Keratinocyte (primary cell): ENCODE results near the gene NCAPG. TPM values are rescaled to one million over a fixed set of nuclear protein-coding genes. Genes with fewer than 3 reads are reported as not detected.

ENCODE experiments used
- DNase-seq: peaks from one replicate; pipeline ENCODE4 v3.0.0-alpha.2; 2011; ENCODE audit warnings: low read depth, missing footprints, low spot score
- FAIRE-seq: peaks from 2 replicates; lab custom pipeline; 2011; peaks lifted over from hg19 to GRCh38; lab: Jason Lieb, UNC
- H2AFZ ChIP-seq: 2 replicates; pipeline ENCODE4 v1.6.0; 2012; ENCODE audit warnings: low read length, control low read depth, inconsistent platforms; ENCODE audit not compliant: control insufficient read depth
- H3K27ac ChIP-seq: 2 replicates; pipeline ENCODE4 v1.5.1; 2011; ENCODE audit warnings: low read length; ENCODE audit not compliant: control insufficient read depth, insufficient read depth
- H3K27me3 ChIP-seq: 3 replicates; pipeline ENCODE4 v1.6.0; 2011; ENCODE audit warnings: low read length; ENCODE audit not compliant: control insufficient read depth, insufficient read depth; ENCODE audit errors: extremely low read depth
- H3K36me3 ChIP-seq, 2 experiments: 2 replicates in 1 of 2; 3 replicates in 1 of 2; pipeline ENCODE4 v1.5.1; 2011; ENCODE audit warnings: low read length in 2 of 2, mild to moderate bottlenecking in 1 of 2; ENCODE audit not compliant: control insufficient read depth in 2 of 2, insufficient read depth in 2 of 2; ENCODE audit errors: extremely low read depth in 1 of 2
- H3K4me1 ChIP-seq: 3 replicates; pipeline ENCODE4 v1.5.1; 2011; ENCODE audit warnings: low read length; ENCODE audit not compliant: control insufficient read depth, insufficient read depth; ENCODE audit errors: extremely low read depth
- H3K4me2 ChIP-seq: 3 replicates; pipeline ENCODE4 v1.6.0; 2011; ENCODE audit warnings: low read depth, low read length; ENCODE audit not compliant: control insufficient read depth, insufficient read depth; ENCODE audit errors: extremely low read depth
- H3K4me3 ChIP-seq, 3 experiments: fragments of 200-600 bp in 1 of 3; sonication (generic) in 1 of 3; 2 replicates in 2 of 3; 3 replicates in 1 of 3; pipeline ENCODE4 v1.5.1; 2011 to 2016; ENCODE audit warnings: low read length in 3 of 3, mild to moderate bottlenecking in 3 of 3, control low read depth in 2 of 3, inconsistent platforms in 1 of 3, low read depth in 1 of 3, mixed read lengths in 1 of 3, mixed run types in 1 of 3, moderate library complexity in 1 of 3; ENCODE audit not compliant: control insufficient read depth in 2 of 3, insufficient read depth in 2 of 3; ENCODE audit errors: extremely low read depth in 1 of 3
- H3K79me2 ChIP-seq: 2 replicates; pipeline ENCODE4 v1.6.0; 2012; ENCODE audit warnings: low read length; ENCODE audit not compliant: control insufficient read depth, insufficient read depth
- H3K9ac ChIP-seq: 3 replicates; pipeline ENCODE4 v1.6.0; 2011; ENCODE audit warnings: low read length; ENCODE audit not compliant: control insufficient read depth, insufficient read depth; ENCODE audit errors: extremely low read depth
- H3K9me1 ChIP-seq: 3 replicates; pipeline ENCODE4 v1.6.0; 2011; ENCODE audit warnings: low read length; ENCODE audit not compliant: control insufficient read depth, insufficient read depth; ENCODE audit errors: extremely low read depth
- H3K9me3 ChIP-seq: 2 replicates; pipeline ENCODE4 v1.5.1; 2012; ENCODE audit warnings: low read depth, low read length; ENCODE audit not compliant: control insufficient read depth
- H4K20me1 ChIP-seq: 3 replicates; pipeline ENCODE4 v1.6.0; 2011; ENCODE audit warnings: low read length; ENCODE audit not compliant: control insufficient read depth, insufficient read depth; ENCODE audit errors: extremely low read depth
- EZH2 ChIP-seq: IDR thresholded peaks from one replicate; pipeline ENCODE4 v1.6.1; 2012; ENCODE audit warnings: inconsistent platforms, mild to moderate bottlenecking, low read length, moderate library complexity
- dilution Hi-C: fragments of 300-500 bp; cut with MboI; formaldehyde crosslinking; loops from one replicate; pipeline ENCODE4 v1.7.0; 2020; ENCODE audit warnings: low sequenced_read_pairs; ENCODE audit not compliant: extremely low pct_ligation_motif_present
- polyA plus RNA-seq, 5 experiments: library from polyadenylated mRNA; depleted of rRNA in 3 of 5; stranded (reverse) in 3 of 5; stranded (forward) in 1 of 5; unstranded in 1 of 5; fragments of >200 nt; gene quantifications; 1 replicate in 1 of 5; 2 replicates in 3 of 5; 3 replicates in 1 of 5; pipeline versions ENCODE4 v1.2.1 to v1.2.3, GENCODE V29; 2011 to 2012; ENCODE audit warnings: missing spikeins in 2 of 5, low read depth in 1 of 5, low replicate concordance in 1 of 5
- TF ChIP-seq, protein P1 (sequence below), 3 experiments: IDR thresholded peaks in 1 of 3; conservative IDR thresholded peaks in 1 of 3; optimal IDR thresholded peaks in 1 of 3; 2 replicates in 2 of 3; 3 replicates in 1 of 3; pipeline versions ENCODE3 to v1.5.1; 2011; ENCODE audit warnings: low read length in 3 of 3, mild to moderate bottlenecking in 3 of 3, moderate library complexity in 2 of 3, control low read depth in 1 of 3, inconsistent platforms in 1 of 3; ENCODE audit not compliant: insufficient read depth in 2 of 3; ENCODE audit errors: extremely low read depth in 1 of 3

NCAPG gene
- polyA plus RNA-seq, 1 donor (not counting 4 experiments of a cell fraction or from before 2014, with no cell fraction given): 18.0 TPM

DNA sequence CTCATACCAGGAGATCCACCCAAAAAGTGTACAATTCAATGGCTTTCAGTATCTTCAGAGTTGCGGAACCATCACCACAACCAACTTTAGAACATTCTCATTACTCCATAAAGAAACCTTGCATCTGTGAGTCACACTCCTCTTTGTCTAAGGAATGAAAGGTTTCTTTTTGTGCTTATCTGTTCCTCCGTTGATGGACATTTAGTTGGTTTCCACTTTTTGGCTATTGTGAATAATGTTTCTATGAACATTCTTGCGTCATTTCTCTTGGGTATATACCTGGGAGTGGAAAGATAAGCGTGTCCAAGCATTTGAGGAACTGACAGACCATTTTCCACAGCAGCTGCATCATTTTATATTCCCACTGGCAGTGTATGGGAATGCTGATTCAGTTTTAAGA lies 39.9 kb upstream of the NCAPG start:
- no peaks in the 10 kb centered on the region for H3K79me2 ChIP-seq
- no peak for DNase-seq
- peak overlapping the region; percentile 91 for H3K4me2 ChIP-seq
- FAIRE-seq: no peak
- TF ChIP-seq EZH2: no peak
- TF ChIP-seq, protein P1, sequence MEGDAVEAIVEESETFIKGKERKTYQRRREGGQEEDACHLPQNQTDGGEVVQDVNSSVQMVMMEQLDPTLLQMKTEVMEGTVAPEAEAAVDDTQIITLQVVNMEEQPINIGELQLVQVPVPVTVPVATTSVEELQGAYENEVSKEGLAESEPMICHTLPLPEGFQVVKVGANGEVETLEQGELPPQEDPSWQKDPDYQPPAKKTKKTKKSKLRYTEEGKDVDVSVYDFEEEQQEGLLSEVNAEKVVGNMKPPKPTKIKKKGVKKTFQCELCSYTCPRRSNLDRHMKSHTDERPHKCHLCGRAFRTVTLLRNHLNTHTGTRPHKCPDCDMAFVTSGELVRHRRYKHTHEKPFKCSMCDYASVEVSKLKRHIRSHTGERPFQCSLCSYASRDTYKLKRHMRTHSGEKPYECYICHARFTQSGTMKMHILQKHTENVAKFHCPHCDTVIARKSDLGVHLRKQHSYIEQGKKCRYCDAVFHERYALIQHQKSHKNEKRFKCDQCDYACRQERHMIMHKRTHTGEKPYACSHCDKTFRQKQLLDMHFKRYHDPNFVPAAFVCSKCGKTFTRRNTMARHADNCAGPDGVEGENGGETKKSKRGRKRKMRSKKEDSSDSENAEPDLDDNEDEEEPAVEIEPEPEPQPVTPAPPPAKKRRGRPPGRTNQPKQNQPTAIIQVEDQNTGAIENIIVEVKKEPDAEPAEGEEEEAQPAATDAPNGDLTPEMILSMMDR (optimal IDR thresholded peaks at IDR 0.05 in 1 of 3, IDR thresholded peaks at IDR 0.05 in 1 of 3, conservative IDR thresholded peaks at IDR 0.05 in 1 of 3; ENCODE audit: extremely low read depth in 1 of 3, insufficient read depth in 2 of 3, low read length in 3 of 3): no peak
- H3K27me3 ChIP-seq: no peaks in the 10 kb centered on the region
- peak overlapping the region in 2 of 3 experiments; percentile 47 to 58 for H3K4me3 ChIP-seq
- H3K9me3 ChIP-seq: no peaks in the 10 kb centered on the region
- no peaks in the 10 kb centered on the region for H3K9me1 ChIP-seq
- H3K9ac ChIP-seq: peak overlapping the region; percentile 14
- peak overlapping the region; percentile 55 for H2AFZ ChIP-seq
- dilution Hi-C loops: no loop called here
- H3K36me3 ChIP-seq: no peaks in the 10 kb centered on the region
- H3K4me1 ChIP-seq: peaks cover 18% of the 10 kb centered on the region
- peak overlapping the region; percentile 42 for H3K27ac ChIP-seq
- no peaks in the 10 kb centered on the region for H4K20me1 ChIP-seq

DNA sequence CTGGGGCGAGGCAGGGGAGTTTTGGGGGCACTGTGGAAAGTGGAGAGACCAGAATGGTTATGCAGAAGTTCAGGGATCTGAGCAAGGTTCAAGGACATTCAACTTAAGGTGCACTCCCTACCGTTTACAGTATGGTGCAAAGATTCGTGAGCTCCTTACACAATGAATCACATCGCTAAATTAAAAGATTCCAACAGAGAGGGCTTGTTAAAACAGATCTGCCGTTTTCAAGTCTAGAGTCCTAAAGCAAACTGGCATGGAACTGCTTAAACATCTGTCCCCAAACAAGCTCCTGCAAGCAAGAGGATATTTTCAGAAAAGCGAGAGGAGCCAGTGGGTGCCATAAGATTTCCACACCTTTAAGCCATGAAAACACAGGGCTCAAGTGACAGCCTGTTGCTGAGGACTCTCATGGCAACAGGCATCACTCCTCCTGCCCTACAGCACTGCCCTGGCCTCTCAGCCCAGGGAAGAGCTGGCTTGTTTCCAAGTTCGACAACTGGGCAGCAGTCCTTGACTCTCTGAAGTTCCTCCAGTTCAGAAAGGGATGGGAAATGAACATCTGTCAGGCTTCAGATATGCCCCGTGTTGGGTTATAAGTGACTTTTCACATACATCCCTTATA lies 39.4 kb upstream of the NCAPG start:
- H4K20me1 ChIP-seq: no peaks in the 10 kb centered on the region
- H3K4me1 ChIP-seq: peaks cover 18% of the 10 kb centered on the region
- H3K79me2 ChIP-seq: no peaks in the 10 kb centered on the region
- peak; percentile 67 for DNase-seq
- no peaks in the 10 kb centered on the region for H3K27me3 ChIP-seq
- H3K9me3 ChIP-seq: no peaks in the 10 kb centered on the region
- H3K9ac ChIP-seq: peak overlapping the region; percentile 14
- H3K4me3 ChIP-seq: peak overlapping the region in 2 of 3 experiments; percentile 47 to 58
- peak overlapping the region; percentile 55 for H2AFZ ChIP-seq
- peak overlapping the region; percentile 91 for H3K4me2 ChIP-seq
- dilution Hi-C loops: no loop called here
- H3K36me3 ChIP-seq: no peaks in the 10 kb centered on the region
- peak; percentile 91 for FAIRE-seq
- H3K9me1 ChIP-seq: no peaks in the 10 kb centered on the region
- TF ChIP-seq, protein P1 (optimal IDR thresholded peaks at IDR 0.05 in 1 of 3, IDR thresholded peaks at IDR 0.05 in 1 of 3, conservative IDR thresholded peaks at IDR 0.05 in 1 of 3; ENCODE audit: extremely low read depth in 1 of 3, insufficient read depth in 2 of 3, low read length in 3 of 3): no peak
- TF ChIP-seq EZH2: no peak
- peak overlapping the region; percentile 42 for H3K27ac ChIP-seq
